Measurements from ENCODE around the gene ADAMTS2. TPM values are rescaled to one million over a fixed set of nuclear protein-coding genes. Genes with fewer than 3 reads are reported as not detected.

The ADAMTS2 gene
- total RNA-seq, 1 experiment from 2014 or later: not detected

GRCh38 chr5:179368806-179369529 is 23.7 kb upstream of the ADAMTS2 start:
- TF ChIP-seq EZH2phosphoT487 (IDR thresholded peaks at IDR 0.05; ENCODE audit: borderline replicate concordance, low read length) (no peak), CTCF (conservative IDR thresholded peaks at IDR 0.05; ENCODE audit: low read depth, low read length) (no peak), EZH2 (IDR thresholded peaks at IDR 0.05; ENCODE audit: low read length, unreplicated experiment) (no peak)
- ChIA-PET CTCF (no interaction called here), POLR2A (ENCODE audit: unreplicated experiment) (no interaction called here)
- Histone ChIP-seq H2AFZ (ENCODE audit: low read length) (no peak overlapping the region), H3K4me2 (ENCODE audit: low read length) (no peak overlapping the region), H3K9me2 (replicated peaks; ENCODE audit: low read length) (no peaks in the 10 kb centered on the region), H3K27ac (ENCODE audit: low read length) (no peak overlapping the region), H3K9me3 (ENCODE audit: low read length) (no peaks in the 10 kb centered on the region), H3K4me1 (ENCODE audit: insufficient read depth, low read length) (no peaks in the 10 kb centered on the region), H3K27me3 (ENCODE audit: low read length) (peaks cover 40% of the 10 kb centered on the region), H3K9ac (ENCODE audit: low read length) (no peak overlapping the region), H3K36me3 (ENCODE audit: low read depth, low read length) (no peaks in the 10 kb centered on the region), H4K20me1 (ENCODE audit: low read length) (no peaks in the 10 kb centered on the region), H3K79me2 (ENCODE audit: low read length) (no peaks in the 10 kb centered on the region), H3K4me3 (ENCODE audit: low read length) (no peak overlapping the region), H3F3A (ENCODE audit: low read length, unreplicated experiment) (no peaks in the 10 kb centered on the region)
- intact Hi-C loops (cut with micrococcal nuclease): no loop called here
- BruUV-seq (replicated peaks): no TSS peak
- DNase-seq (no peak), ATAC-seq (no peak)

GRCh38 chr5:179368126-179368805 is 23.0 kb upstream of the ADAMTS2 start:
- no TSS peak for BruUV-seq (replicated peaks)
- H3K4me2 ChIP-seq (ENCODE audit: low read length): no peak overlapping the region
- peaks cover 35% of the 10 kb centered on the region for H3K27me3 ChIP-seq (ENCODE audit: low read length)
- DNase-seq (no peak), ATAC-seq (no peak)
- H3F3A ChIP-seq (ENCODE audit: low read length, unreplicated experiment): no peaks in the 10 kb centered on the region
- TF ChIP-seq CTCF (conservative IDR thresholded peaks at IDR 0.05; ENCODE audit: low read depth, low read length): no peak
- POLR2A ChIA-PET (ENCODE audit: unreplicated experiment): no interaction called here
- H3K9me3 ChIP-seq (ENCODE audit: low read length): no peaks in the 10 kb centered on the region
- no peak overlapping the region for H3K9ac ChIP-seq (ENCODE audit: low read length)
- CTCF ChIA-PET: no interaction called here
- no peaks in the 10 kb centered on the region for H3K9me2 ChIP-seq (replicated peaks; ENCODE audit: low read length)
- no peaks in the 10 kb centered on the region for H3K36me3 ChIP-seq (ENCODE audit: low read depth, low read length)
- no peak overlapping the region for H3K4me3 ChIP-seq (ENCODE audit: low read length)
- H2AFZ ChIP-seq (ENCODE audit: low read length): no peak overlapping the region
- intact Hi-C loops (cut with micrococcal nuclease): no loop called here
- H3K4me1 ChIP-seq (ENCODE audit: insufficient read depth, low read length): no peaks in the 10 kb centered on the region
- no peaks in the 10 kb centered on the region for H4K20me1 ChIP-seq (ENCODE audit: low read length)
- H3K79me2 ChIP-seq (ENCODE audit: low read length): no peaks in the 10 kb centered on the region
- no peak overlapping the region for H3K27ac ChIP-seq (ENCODE audit: low read length)

GRCh38 chr5:179367491-179367890 is 22.2 kb upstream of the ADAMTS2 start:
- no TSS peak for BruUV-seq (replicated peaks)

More at GRCh38 chr5:179367491-179367890, 22.2 kb upstream of the ADAMTS2 start:
- H3K9me3 ChIP-seq (ENCODE audit: low read length): no peaks in the 10 kb centered on the region
- no peaks in the 10 kb centered on the region for H3K36me3 ChIP-seq (ENCODE audit: low read depth, low read length)
- H3F3A ChIP-seq (ENCODE audit: low read length, unreplicated experiment): no peaks in the 10 kb centered on the region
- DNase-seq (no peak), ATAC-seq (no peak)
- intact Hi-C loops (cut with micrococcal nuclease): no loop called here
- no peak overlapping the region for H3K9ac ChIP-seq (ENCODE audit: low read length)
- TF ChIP-seq EZH2phosphoT487 (IDR thresholded peaks at IDR 0.05; ENCODE audit: borderline replicate concordance, low read length): no peak
- no peak for TF ChIP-seq CTCF (conservative IDR thresholded peaks at IDR 0.05; ENCODE audit: low read depth, low read length)
- no peak for TF ChIP-seq EZH2 (IDR thresholded peaks at IDR 0.05; ENCODE audit: low read length, unreplicated experiment)
- ChIA-PET CTCF (no interaction called here), POLR2A (ENCODE audit: unreplicated experiment) (no interaction called here)
- H2AFZ ChIP-seq (ENCODE audit: low read length): no peak overlapping the region
- peaks cover 27% of the 10 kb centered on the region for H3K27me3 ChIP-seq (ENCODE audit: low read length)
- no peaks in the 10 kb centered on the region for H3K79me2 ChIP-seq (ENCODE audit: low read length)
- no peaks in the 10 kb centered on the region for H3K4me1 ChIP-seq (ENCODE audit: insufficient read depth, low read length)
- no peak overlapping the region for H3K4me2 ChIP-seq (ENCODE audit: low read length)
- no peaks in the 10 kb centered on the region for H3K9me2 ChIP-seq (replicated peaks; ENCODE audit: low read length)
- H4K20me1 ChIP-seq (ENCODE audit: low read length): no peaks in the 10 kb centered on the region
- H3K27ac ChIP-seq (ENCODE audit: low read length): no peak overlapping the region
- no peak overlapping the region for H3K4me3 ChIP-seq (ENCODE audit: low read length)
